ENCODE measurements around the gene PTPA. TPM values are rescaled to one million over a fixed set of nuclear protein-coding genes. Genes with fewer than 3 reads are reported as not detected.
A peak's percentile ranks its signal among the peaks of the same experiment; 100 is the strongest.
"Not testable (repeated sequence)": the region's sequence is repeated elsewhere in the genome, so short reads cannot be mapped to it uniquely, and the experiment has no call there.

The PTPA gene
- total RNA-seq, 1 experiment from 2014 or later = 76.2 TPM

GRCh38 chr9:129160712-129161533 is 49.7 kb downstream of the PTPA start:
- CTCF ChIA-PET = interaction anchor here (0.6 to 0.7 kb wide), 2 partner anchors 21 to 477 kb away, joined by 3 read pairs; no protein-coding TSS in a partner anchor
- DNase-seq = no peak
- Mint-ChIP-seq H3K4me1 (ENCODE audit: low read depth, unreplicated experiment) (peaks cover 17% of the 10 kb centered on the region), H3K36me3 (ENCODE audit: insufficient read depth, unreplicated experiment) (peaks cover 16% of the 10 kb centered on the region), H3K4me3 (ENCODE audit: low read depth, unreplicated experiment) (no peak overlapping the region), H3K9me3 (ENCODE audit: low read depth, unreplicated experiment) (peaks cover 2% of the 10 kb centered on the region), H3K27ac (ENCODE audit: unreplicated experiment) (peak overlapping the region; percentile 21), H3K27me3 (ENCODE audit: unreplicated experiment) (no peaks in the 10 kb centered on the region)
- BruUV-seq (replicated peaks) = no TSS peak
- no peak for TF ChIP-seq CTCF (IDR thresholded peaks at IDR 0.05; ENCODE audit: unreplicated experiment)
- intact Hi-C loops (cut with micrococcal nuclease; ENCODE audit: unreplicated experiment) = no loop called here

- CTCF ChIA-PET = interaction anchor here (0.6 kb wide), 1 partner anchor 476 kb away, joined by 3 read pairs; no protein-coding TSS in a partner anchor
- peak overlapping the region; percentile 21 for H3K27ac Mint-ChIP-seq (ENCODE audit: unreplicated experiment)
Measured at GRCh38 chr9:129161534-129161837, 50.3 kb downstream of the PTPA start.

GRCh38 chr9:129162497-129163197 is 51.4 kb downstream of the PTPA start:
- Mint-ChIP-seq H3K27me3 (ENCODE audit: unreplicated experiment) (no peaks in the 10 kb centered on the region), H3K9me3 (ENCODE audit: low read depth, unreplicated experiment) (peaks cover 2% of the 10 kb centered on the region), H3K27ac (ENCODE audit: unreplicated experiment) (no peak overlapping the region), H3K4me1 (ENCODE audit: low read depth, unreplicated experiment) (peaks cover 32% of the 10 kb centered on the region), H3K36me3 (ENCODE audit: insufficient read depth, unreplicated experiment) (peaks cover 17% of the 10 kb centered on the region), H3K4me3 (ENCODE audit: low read depth, unreplicated experiment) (no peak overlapping the region)
- BruUV-seq (replicated peaks) = no TSS peak
- no peak for DNase-seq
- no peak for TF ChIP-seq CTCF (IDR thresholded peaks at IDR 0.05; ENCODE audit: unreplicated experiment)
- intact Hi-C loops (cut with micrococcal nuclease; ENCODE audit: unreplicated experiment) = no loop called here
- CTCF ChIA-PET = no interaction called here

More at GRCh38 chr9:129161534-129161837, 50.3 kb downstream of the PTPA start:
- Mint-ChIP-seq H3K4me1 (ENCODE audit: low read depth, unreplicated experiment) (peaks cover 20% of the 10 kb centered on the region), H3K9me3 (ENCODE audit: low read depth, unreplicated experiment) (peaks cover 2% of the 10 kb centered on the region), H3K27me3 (ENCODE audit: unreplicated experiment) (no peaks in the 10 kb centered on the region), H3K36me3 (ENCODE audit: insufficient read depth, unreplicated experiment) (peaks cover 16% of the 10 kb centered on the region), H3K4me3 (ENCODE audit: low read depth, unreplicated experiment) (no peak overlapping the region)
- no TSS peak for BruUV-seq (replicated peaks)
- intact Hi-C loops (cut with micrococcal nuclease; ENCODE audit: unreplicated experiment) = no loop called here
- DNase-seq = no peak
- TF ChIP-seq CTCF (IDR thresholded peaks at IDR 0.05; ENCODE audit: unreplicated experiment) = no peak

GRCh38 chr9:129163198-129163670 is 52.0 kb downstream of the PTPA start:
- H3K27ac Mint-ChIP-seq (ENCODE audit: unreplicated experiment); H3K27me3 Mint-ChIP-seq (ENCODE audit: unreplicated experiment); BruUV-seq (replicated peaks); H3K9me3 Mint-ChIP-seq (ENCODE audit: low read depth, unreplicated experiment); H3K4me3 Mint-ChIP-seq (ENCODE audit: low read depth, unreplicated experiment); DNase-seq; CTCF ChIA-PET; intact Hi-C loops (cut with micrococcal nuclease; ENCODE audit: unreplicated experiment): not testable (repeated sequence)
- peaks cover 37% of the 10 kb centered on the region for H3K4me1 Mint-ChIP-seq (ENCODE audit: low read depth, unreplicated experiment)
- peaks cover 19% of the 10 kb centered on the region for H3K36me3 Mint-ChIP-seq (ENCODE audit: insufficient read depth, unreplicated experiment)

Data from Calu3 (cell line).